GM18867 (cell line): ENCODE measurements around the gene LENG1.

ENCODE experiments used
- ATAC-seq: cut with Tn5 transposase; IDR thresholded peaks from one replicate; pipeline ENCODE4 v1.9.1; 2021; ENCODE audit warnings: mild to moderate bottlenecking, moderate library complexity; ENCODE audit not compliant: unreplicated experiment

Gene LENG1

GRCh38 chr19:54165222-54165621 lies 5.7 kb upstream of the LENG1 start:
- no peak for ATAC-seq

GRCh38 chr19:54164369-54165068 lies 5.0 kb upstream of the LENG1 start:
- ATAC-seq = no peak

GRCh38 chr19:54162884-54163283 lies 3.4 kb upstream of the LENG1 start:
- no peak for ATAC-seq

GRCh38 chr19:54162241-54162805 lies 2.8 kb upstream of the LENG1 start:
- ATAC-seq = peak; percentile 19

- no peak for ATAC-seq
Observed at GRCh38 chr19:54160854-54161253, 1.3 kb upstream of the LENG1 start.

- peak; percentile 2 for ATAC-seq
Observed at GRCh38 chr19:54160182-54160811, 776 bp upstream of the LENG1 start.

GRCh38 chr19:54158812-54159351 lies 639 bp downstream of the LENG1 start:
- no peak for ATAC-seq

GRCh38 chr19:54156953-54157352 lies 2.6 kb downstream of the LENG1 start:
- no peak for ATAC-seq

- no peak for ATAC-seq
Observed at GRCh38 chr19:54156490-54156889, 3.0 kb downstream of the LENG1 start.

- no peak for ATAC-seq
Observed at GRCh38 chr19:54155694-54156093, 3.8 kb downstream of the LENG1 start.

- ATAC-seq = no peak
Observed at GRCh38 chr19:54154603-54155345, 4.7 kb downstream of the LENG1 start.

- ATAC-seq = no peak
Observed at GRCh38 chr19:54153731-54154326, 5.7 kb downstream of the LENG1 start.

GRCh38 chr19:54152878-54153524 lies 6.5 kb downstream of the LENG1 start:
- ATAC-seq = no peak

GRCh38 chr19:54152267-54152666 lies 7.3 kb downstream of the LENG1 start:
- no peak for ATAC-seq

GRCh38 chr19:54151362-54152035 lies 8.0 kb downstream of the LENG1 start:
- no peak for ATAC-seq

- ATAC-seq = no peak
Observed at GRCh38 chr19:54149021-54149812, 10.3 kb downstream of the LENG1 start.

GRCh38 chr19:54148158-54148557 lies 11.4 kb downstream of the LENG1 start:
- ATAC-seq = no peak

- ATAC-seq = no peak
Observed at GRCh38 chr19:54147676-54148075, 11.8 kb downstream of the LENG1 start.

- ATAC-seq = no peak
Observed at GRCh38 chr19:54145541-54146158, 13.9 kb downstream of the LENG1 start.
